Measurements from ENCODE around the gene VEPH1.

GRCh38 chr3:157376603-157377300, 126.5 kb downstream of the VEPH1 start:
- TF ChIP-seq POLR2A (IDR thresholded peaks at IDR 0.05; ENCODE audit: low read depth, low read length) (no peak), POLR2AphosphoS5 (IDR thresholded peaks at IDR 0.05; ENCODE audit: low read depth, low read length) (no peak)
